ENCODE results near the gene MANBA. TPM values are rescaled to one million over a fixed set of nuclear protein-coding genes. Genes with fewer than 3 reads are reported as not detected.

MANBA gene
- total RNA-seq, 4 donors from 2014 or later = 8.9 to 15.5 (median 12.6) TPM

- intact Hi-C loops (cut with DNase I; ENCODE audit: low total_unique reads) = loop anchor here (5.0 kb wide), 2 partner anchors 148 to 247 kb away; no protein-coding TSS in a partner anchor
- no peaks in the 10 kb centered on the region for H3K9me3 ChIP-seq
- TF ChIP-seq, protein P1, sequence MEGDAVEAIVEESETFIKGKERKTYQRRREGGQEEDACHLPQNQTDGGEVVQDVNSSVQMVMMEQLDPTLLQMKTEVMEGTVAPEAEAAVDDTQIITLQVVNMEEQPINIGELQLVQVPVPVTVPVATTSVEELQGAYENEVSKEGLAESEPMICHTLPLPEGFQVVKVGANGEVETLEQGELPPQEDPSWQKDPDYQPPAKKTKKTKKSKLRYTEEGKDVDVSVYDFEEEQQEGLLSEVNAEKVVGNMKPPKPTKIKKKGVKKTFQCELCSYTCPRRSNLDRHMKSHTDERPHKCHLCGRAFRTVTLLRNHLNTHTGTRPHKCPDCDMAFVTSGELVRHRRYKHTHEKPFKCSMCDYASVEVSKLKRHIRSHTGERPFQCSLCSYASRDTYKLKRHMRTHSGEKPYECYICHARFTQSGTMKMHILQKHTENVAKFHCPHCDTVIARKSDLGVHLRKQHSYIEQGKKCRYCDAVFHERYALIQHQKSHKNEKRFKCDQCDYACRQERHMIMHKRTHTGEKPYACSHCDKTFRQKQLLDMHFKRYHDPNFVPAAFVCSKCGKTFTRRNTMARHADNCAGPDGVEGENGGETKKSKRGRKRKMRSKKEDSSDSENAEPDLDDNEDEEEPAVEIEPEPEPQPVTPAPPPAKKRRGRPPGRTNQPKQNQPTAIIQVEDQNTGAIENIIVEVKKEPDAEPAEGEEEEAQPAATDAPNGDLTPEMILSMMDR (IDR thresholded peaks at IDR 0.05 in 4 of 5, conservative IDR thresholded peaks at IDR 0.05 in 1 of 5) = no peak
- no peak overlapping the region for H3K4me3 ChIP-seq
- no peak for ATAC-seq
- DNase-seq = no peak
- in situ Hi-C loops (cut with MboI; ENCODE audit: low sequenced_read_pairs in 4 of 4) = loop anchor here in 1 of 4 donors (25.0 kb wide), 1 partner anchor 97 kb away; the partner anchor contains the start of gene CISD2
- H3K27me3 ChIP-seq = no peaks in the 10 kb centered on the region
- H3K36me3 ChIP-seq = no peaks in the 10 kb centered on the region
- no peak overlapping the region for H3K27ac ChIP-seq
- peaks cover 0 to 7% of the 10 kb centered on the region in 2 donors for H3K4me1 ChIP-seq
Observed at GRCh38 chr4:102764901-102765300, 4.1 kb upstream of the MANBA start.

- intact Hi-C loops (cut with DNase I; ENCODE audit: low total_unique reads) (loop anchor here (2.0 to 5.0 kb wide), 4 partner anchors 31 to 250 kb away; partner anchors contain the start of gene CISD2), in situ Hi-C loops (cut with MboI; ENCODE audit: low sequenced_read_pairs in 4 of 4) (loop anchor here in 1 of 4 donors (25.0 kb wide), 1 partner anchor 100 kb away; the partner anchor contains the start of gene CISD2)
- Histone ChIP-seq H3K9me3 (no peaks in the 10 kb centered on the region), H3K27me3 (no peaks in the 10 kb centered on the region), H3K27ac (no peak overlapping the region), H3K4me3 (peak overlapping the region; percentile 78 to 99 (median 83)), H3K36me3 (no peaks in the 10 kb centered on the region), H3K4me1 (peaks cover 5 to 19% of the 10 kb centered on the region in 2 donors)
- DNase-seq (no peak), ATAC-seq (no peak)
- no peak for TF ChIP-seq POLR2A (IDR thresholded peaks at IDR 0.05)
- TF ChIP-seq, protein P1 (IDR thresholded peaks at IDR 0.05 in 4 of 5, conservative IDR thresholded peaks at IDR 0.05 in 1 of 5) = no peak
Observed at GRCh38 chr4:102761906-102762305, 1.1 kb upstream of the MANBA start.

GRCh38 chr4:102761296-102761701, 531 bp upstream of the MANBA start:
- TF ChIP-seq, protein P1 (IDR thresholded peaks at IDR 0.05 in 4 of 5, conservative IDR thresholded peaks at IDR 0.05 in 1 of 5) = no peak
- no peak for TF ChIP-seq POLR2A (IDR thresholded peaks at IDR 0.05)
- intact Hi-C loops (cut with DNase I; ENCODE audit: low total_unique reads) = loop anchor here (2.0 to 5.0 kb wide), 4 partner anchors 32 to 251 kb away; partner anchors contain the start of gene CISD2
- ATAC-seq (peak; percentile 4 to 14), DNase-seq (no peak)
- peak overlapping the region; percentile 78 to 99 (median 83) for H3K4me3 ChIP-seq
- H3K27ac ChIP-seq = peak overlapping the region; percentile 83 to 89 (median 84)
- H3K9me3 ChIP-seq = no peaks in the 10 kb centered on the region
- H3K36me3 ChIP-seq = no peaks in the 10 kb centered on the region
- H3K27me3 ChIP-seq = no peaks in the 10 kb centered on the region
- H3K4me1 ChIP-seq = peaks cover 5 to 19% of the 10 kb centered on the region in 2 donors
- in situ Hi-C loops (cut with MboI; ENCODE audit: low sequenced_read_pairs in 4 of 4) = loop anchor here in 1 of 4 donors (25.0 kb wide), 1 partner anchor 101 kb away; the partner anchor contains the start of gene CISD2

GRCh38 chr4:102759831-102760644, 730 bp downstream of the MANBA start:
- Histone ChIP-seq H3K36me3 (no peaks in the 10 kb centered on the region), H3K4me1 (peaks cover 5 to 19% of the 10 kb centered on the region in 2 donors), H3K4me3 (peak overlapping the region; percentile 78 to 99 (median 83)), H3K27ac (peak overlapping the region; percentile 83 to 89 (median 84)), H3K9me3 (no peaks in the 10 kb centered on the region), H3K27me3 (no peaks in the 10 kb centered on the region)
- in situ Hi-C loops (cut with MboI; ENCODE audit: low sequenced_read_pairs in 4 of 4) = loop anchor here in 1 of 4 donors (25.0 kb wide), 1 partner anchor 102 kb away; the partner anchor contains the start of gene CISD2
- no peak for TF ChIP-seq POLR2A (IDR thresholded peaks at IDR 0.05)
- TF ChIP-seq, protein P1 (IDR thresholded peaks at IDR 0.05 in 4 of 5, conservative IDR thresholded peaks at IDR 0.05 in 1 of 5) = no peak
- DNase-seq = peak in 1 of 2 donors; percentile 33
- intact Hi-C loops (cut with DNase I; ENCODE audit: low total_unique reads) = loop anchor here (1.0 to 5.0 kb wide), 5 partner anchors 33 to 252 kb away; partner anchors contain the start of gene CISD2
- peak; percentile 57 to 61 for ATAC-seq
